Right lobe of liver (tissue), 6 donors: Measurements from ENCODE around the gene KCNK4. TPM values are rescaled to one million over a fixed set of nuclear protein-coding genes. Genes with fewer than 3 reads are reported as not detected.
A peak's percentile ranks its signal among the peaks of the same experiment; 100 is the strongest.

Experiments
- ATAC-seq, 4 donors: fragments of 200-7000 bp; cut with Tn5 transposase; one replicate each; pipeline ENCODE4 v1.9.1; 2020; ENCODE audit warnings: mild to moderate bottlenecking in 4 of 4, moderate library complexity in 4 of 4
- DNase-seq, 3 donors: peaks; one replicate each; pipeline ENCODE4 v3.0.0-alpha.2; 2020
- H3K27ac ChIP-seq, 3 donors: fragments of 200-600 bp; one replicate each; pipeline ENCODE4 v1.8.0; 2022
- H3K27me3 ChIP-seq, 2 donors: fragments of 200-600 bp; one replicate each; pipeline ENCODE4 v1.8.0; 2022
- H3K36me3 ChIP-seq, 4 donors: fragments of 200-600 bp; sonication (generic) in 1 of 4; one replicate each; pipeline versions ENCODE4 v1.5.1 to v1.8.0; 2017 to 2022; ENCODE audit warnings: control low read depth in 1 of 4
- H3K4me1 ChIP-seq, 4 donors: fragments of 200-600 bp; sonication (generic) in 1 of 4; one replicate each; pipeline versions ENCODE4 v1.5.1 to v1.8.0; 2017 to 2022; ENCODE audit warnings: control low read depth in 1 of 4
- H3K4me3 ChIP-seq, 3 donors: fragments of 200-600 bp; one replicate each; pipeline ENCODE4 v1.8.0; 2022
- H3K9me3 ChIP-seq, 4 donors: fragments of 200-600 bp; sonication (generic) in 1 of 4; one replicate each; pipeline versions ENCODE4 v1.5.1 to v1.8.0; 2017 to 2022; ENCODE audit warnings: control low read depth in 1 of 4
- CTCF ChIP-seq, 4 donors: fragments of 200-600 bp in 3 of 4; fragments of 450-650 bp in 1 of 4; IDR thresholded peaks; one replicate each; pipeline versions ENCODE4 v1.5.1 to v1.8.0; 2016 to 2022; ENCODE audit warnings: antibody characterized with exemption in 4 of 4, mild to moderate bottlenecking in 2 of 4
- POLR2A ChIP-seq: fragments of 450-650 bp; IDR thresholded peaks from one replicate; pipeline ENCODE4 v1.6.1; 2017; ENCODE audit warnings: antibody characterized with exemption, mild to moderate bottlenecking
- WGBS: methylation state at CpG from one replicate; pipeline ENCODE4 v1.1.6; 2018; ENCODE audit warnings: low coverage, low lambda C conversion rate; ENCODE audit not compliant: insufficient coverage; ENCODE audit errors: missing lambda C conversion rate; 5-methylcytosine and 5-hydroxymethylcytosine counted together
- intact Hi-C, 2 donors: fragments of 100-400 bp; cut with DNase I; formaldehyde crosslinking; loops; one replicate each; pipeline versions ENCODE4 v1.11.2 to v1.14.1; 2022
- total RNA-seq, 6 experiments: library from RNA; depleted of rRNA in 2 of 6; stranded (reverse); fragments of >200 nt in 2 of 6; fragmentation: NEBNext Ultra II Directional in 3 of 6; extraction: Animal tissue kit (Norgen Biotek cat#: 25700) in 3 of 6; gene quantifications; one replicate each; pipeline versions ENCODE4 v1.1.0 to v1.2.4, GENCODE V29; 2016 to 2023
- donor health status: DM: no; HTN: yes; CAD: no.
- donor health status: DM: no; HTN: no; CAD: no.
- donor health status: DM: no; HTN: no; CAD: no.
- donor health status: DM: no; HTN: yes; CAD: no.
- donor health status: DM: no; HTN: yes; CAD: no.

KCNK4 gene
- total RNA-seq, 6 experiments from 2014 or later: not detected

GRCh38 chr11:64278576-64279190 is 12.4 kb upstream of the KCNK4 start:
- TF ChIP-seq CTCF (IDR thresholded peaks at IDR 0.05) (no peak), POLR2A (no peak)
- 89% methylated on average over 7 of the region's 8 CpGs for WGBS
- peaks cover 0 to 14% (median 2%) of the 10 kb centered on the region in 4 donors for H3K36me3 ChIP-seq

GRCh38 chr11:64281957-64282770 is 8.9 kb upstream of the KCNK4 start:
- H3K27ac ChIP-seq: no peak overlapping the region
- peaks cover 0 to 12% (median 6%) of the 10 kb centered on the region in 4 donors for H3K4me1 ChIP-seq
- intact Hi-C loops: no loop called here
- DNase-seq (no peak), ATAC-seq (no peak)
- H3K36me3 ChIP-seq: peaks cover 0 to 8% (median 0%) of the 10 kb centered on the region in 4 donors
- 94% methylated on average over 22 of the region's 22 CpGs for WGBS
- H3K9me3 ChIP-seq: no peaks in the 10 kb centered on the region
- TF ChIP-seq POLR2A: no peak
- TF ChIP-seq CTCF (IDR thresholded peaks at IDR 0.05): no peak
- H3K27me3 ChIP-seq: no peaks in the 10 kb centered on the region
- no peak overlapping the region for H3K4me3 ChIP-seq

More at GRCh38 chr11:64278576-64279190, 12.4 kb upstream of the KCNK4 start:
- intact Hi-C loops: no loop called here
- H3K27me3 ChIP-seq: no peaks in the 10 kb centered on the region
- DNase-seq (no peak), ATAC-seq (no peak)
- H3K4me1 ChIP-seq: peaks cover 0 to 4% (median 1%) of the 10 kb centered on the region in 4 donors
- H3K9me3 ChIP-seq: no peaks in the 10 kb centered on the region
- H3K4me3 ChIP-seq: no peak overlapping the region
- no peak overlapping the region for H3K27ac ChIP-seq

GRCh38 chr11:64283092-64283491 is 8.0 kb upstream of the KCNK4 start:
- Histone ChIP-seq H3K27me3 (no peaks in the 10 kb centered on the region), H3K4me3 (no peak overlapping the region), H3K4me1 (peaks cover 0 to 12% (median 6%) of the 10 kb centered on the region in 4 donors), H3K27ac (no peak overlapping the region), H3K36me3 (peaks cover 0 to 4% (median 0%) of the 10 kb centered on the region in 4 donors), H3K9me3 (no peaks in the 10 kb centered on the region)
- DNase-seq: no peak
- intact Hi-C loops: no loop called here
- ATAC-seq: no peak
- WGBS: 100% methylated on average over 3 of the region's 3 CpGs
- no peak for TF ChIP-seq POLR2A

GRCh38 chr11:64284048-64284961 is 6.8 kb upstream of the KCNK4 start, which contains the start of gene BAD:
BAD (minus strand) TSS chr11:64284665; CDS start chr11:64284368, 297 bp downstream.
- intact Hi-C loops: no loop called here
- TF ChIP-seq POLR2A (peak; percentile 36), CTCF (IDR thresholded peaks at IDR 0.05) (no peak)
- ATAC-seq: peak; percentile 89 to 94 (median 90)
- DNase-seq: peak; percentile 96 to 98 (median 98)
- H3K4me3 ChIP-seq: peak within 1 kb of the TSS; percentile 65 to 96 (median 93)
- no peaks in the 10 kb centered on the region for H3K27me3 ChIP-seq
- H3K27ac ChIP-seq: peak within 1 kb of the TSS; percentile 79 to 95 (median 83)
- H3K36me3 ChIP-seq: no peaks in the 10 kb centered on the region
- 0% methylated on average over 6 of the region's 44 CpGs for WGBS
- H3K4me1 ChIP-seq: peaks cover 0 to 12% (median 6%) of the 10 kb centered on the region in 4 donors
- H3K9me3 ChIP-seq: no peaks in the 10 kb centered on the region
